Panc1 (cell line): ENCODE data around the gene PTAR1. TPM values are rescaled to one million over a fixed set of nuclear protein-coding genes. Genes with fewer than 3 reads are reported as not detected.

Experiments used
- ATAC-seq: fragments of 200-7000 bp; cut with Tn5 transposase; 2 replicates; pipeline ENCODE4 v1.9.1; 2020; ENCODE audit warnings: mild to moderate bottlenecking, moderate library complexity
- BruUV-seq: library from RNA; stranded (reverse); fragments of 400-500 nt; replicated peaks from 2 replicates; lab custom pipeline; 2021; lab: Mats Ljungman, UMichigan
- CTCF ChIA-PET: fragments of 300-600 bp; sonication (Branson Sonifier 250); formaldehyde crosslinking; loops from one replicate; lab custom pipeline; 2022; ENCODE audit warnings: antibody characterized with exemption; lab: Charles Lee
- POLR2A ChIA-PET: fragments of 300-600 bp; sonication (Branson Sonifier 250); formaldehyde crosslinking; loops from one replicate; lab custom pipeline; 2022; ENCODE audit warnings: antibody characterized with exemption; lab: Charles Lee
- DNase-seq: peaks from one replicate; pipeline ENCODE4 v3.0.0-alpha.2; 2010; ENCODE audit warnings: low read depth, low spot score
- H3K27ac ChIP-seq: 2 replicates; pipeline ENCODE4 v1.5.1; 2011; ENCODE audit warnings: mild to moderate bottlenecking, low read length, inconsistent platforms
- H3K27me3 ChIP-seq: fragments of 200-500 bp; sonication (Bioruptor generic); 2 replicates; pipeline ENCODE4 v1.6.0; 2014; ENCODE audit warnings: low read length, inconsistent platforms; ENCODE audit not compliant: control insufficient read depth, insufficient read depth
- H3K36me3 ChIP-seq: fragments of 200-500 bp; sonication (Bioruptor generic); 2 replicates; pipeline ENCODE4 v1.5.1; 2014; ENCODE audit warnings: inconsistent platforms, mild to moderate bottlenecking, low read length, moderate library complexity; ENCODE audit not compliant: control insufficient read depth, insufficient read depth
- H3K4me1 ChIP-seq: 2 replicates; pipeline ENCODE4 v1.5.1; 2011; ENCODE audit warnings: inconsistent platforms, mild to moderate bottlenecking, low read length, moderate library complexity; ENCODE audit not compliant: control insufficient read depth, insufficient read depth
- H3K4me3 ChIP-seq, 2 experiments: 2 replicates each; pipeline ENCODE4 v1.5.1; 2011 to 2012; ENCODE audit warnings: low read depth in 2 of 2, low read length in 2 of 2, mild to moderate bottlenecking in 2 of 2, inconsistent platforms in 1 of 2, moderate library complexity in 1 of 2
- H3K9me3 ChIP-seq: fragments of 200-500 bp; sonication (Bioruptor generic); 2 replicates; pipeline ENCODE4 v1.5.1; 2014; ENCODE audit warnings: low read depth, mild to moderate bottlenecking, inconsistent platforms, low read length, moderate library complexity; ENCODE audit not compliant: control insufficient read depth, insufficient read depth
- POLR2AphosphoS5 ChIP-seq: IDR thresholded peaks from 2 replicates; pipeline ENCODE4 v1.6.1; 2012; ENCODE audit warnings: mild to moderate bottlenecking, low read depth, low read length, moderate library complexity
- SIN3A ChIP-seq: IDR thresholded peaks from 2 replicates; pipeline ENCODE4 v1.6.1; 2012; ENCODE audit warnings: low read depth, mild to moderate bottlenecking, low read length, moderate library complexity, borderline replicate concordance; ENCODE audit not compliant: insufficient read depth
- TCF7L2 ChIP-seq: IDR thresholded peaks from 2 replicates; pipeline ENCODE4 v1.6.1; 2011; ENCODE audit warnings: mild to moderate bottlenecking, low read depth, low read length, inconsistent platforms
- in situ Hi-C: cut with HindIII; loops from 2 replicates; pipeline ENCODE4 v1.10.0; 2016; ENCODE audit warnings: low sequenced_read_pairs, low pct_unique_long_range_greater_than_20kb
- intact Hi-C: fragments of 100-400 bp; cut with micrococcal nuclease; formaldehyde crosslinking; loops from one replicate; pipeline ENCODE4 v1.10.0; 2022; ENCODE audit not compliant: unreplicated experiment
- total RNA-seq: library from RNA; stranded (reverse); gene quantifications from one replicate; pipeline ENCODE4 v1.2.1, GENCODE V29; 2021; ENCODE audit not compliant: unreplicated experiment
- TF ChIP-seq, protein P1 (sequence below): fragments of 450-650 bp; IDR thresholded peaks from 2 replicates; pipeline ENCODE4 v1.5.1; 2017; ENCODE audit warnings: mild to moderate bottlenecking
- TF ChIP-seq, protein P2 (sequence below), 2 experiments: IDR thresholded peaks; 2 replicates each; pipeline ENCODE4 v1.6.1; 2011 to 2012; ENCODE audit warnings: low read depth in 2 of 2, control low read depth in 1 of 2, low read length in 1 of 2, mild to moderate bottlenecking in 1 of 2, moderate library complexity in 1 of 2; ENCODE audit not compliant: insufficient read depth in 1 of 2

PTAR1 gene
- total RNA-seq, 1 experiment from 2014 or later, result 26.0 TPM

DNA sequence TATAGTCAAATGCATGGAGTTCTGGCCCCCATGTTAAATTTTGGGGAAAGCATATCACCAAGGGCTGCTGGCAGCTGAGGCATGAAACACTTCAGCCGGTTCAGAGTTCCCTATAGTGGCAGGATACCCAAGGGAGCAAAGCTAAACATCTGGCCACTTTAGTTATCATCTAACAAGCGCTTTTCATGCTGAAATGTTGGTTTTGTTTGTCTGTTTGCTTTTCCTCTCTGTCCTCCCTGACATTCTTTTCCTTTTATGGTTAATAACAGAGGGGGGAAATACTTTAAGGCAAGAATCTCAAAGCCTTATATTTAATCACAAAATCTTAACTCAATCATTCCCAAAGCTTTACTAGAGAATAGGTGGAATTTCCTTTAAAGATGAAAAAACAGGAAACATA lies 99.5 kb downstream of the PTAR1 start:
- no peaks in the 10 kb centered on the region for H3K27me3 ChIP-seq
- H3K9me3 ChIP-seq, result no peaks in the 10 kb centered on the region
- DNase-seq (no peak), ATAC-seq (no peak)
- CTCF ChIA-PET, result no interaction called here
- no peak overlapping the region for H3K4me3 ChIP-seq
- H3K27ac ChIP-seq, result no peak overlapping the region
- intact Hi-C loops (no loop called here), in situ Hi-C loops (no loop called here)
- no TSS peak for BruUV-seq
- POLR2A ChIA-PET, result no interaction called here
- no peak for TF ChIP-seq SIN3A
- no peak for TF ChIP-seq POLR2AphosphoS5
- TF ChIP-seq TCF7L2, result no peak
- TF ChIP-seq, protein P1, sequence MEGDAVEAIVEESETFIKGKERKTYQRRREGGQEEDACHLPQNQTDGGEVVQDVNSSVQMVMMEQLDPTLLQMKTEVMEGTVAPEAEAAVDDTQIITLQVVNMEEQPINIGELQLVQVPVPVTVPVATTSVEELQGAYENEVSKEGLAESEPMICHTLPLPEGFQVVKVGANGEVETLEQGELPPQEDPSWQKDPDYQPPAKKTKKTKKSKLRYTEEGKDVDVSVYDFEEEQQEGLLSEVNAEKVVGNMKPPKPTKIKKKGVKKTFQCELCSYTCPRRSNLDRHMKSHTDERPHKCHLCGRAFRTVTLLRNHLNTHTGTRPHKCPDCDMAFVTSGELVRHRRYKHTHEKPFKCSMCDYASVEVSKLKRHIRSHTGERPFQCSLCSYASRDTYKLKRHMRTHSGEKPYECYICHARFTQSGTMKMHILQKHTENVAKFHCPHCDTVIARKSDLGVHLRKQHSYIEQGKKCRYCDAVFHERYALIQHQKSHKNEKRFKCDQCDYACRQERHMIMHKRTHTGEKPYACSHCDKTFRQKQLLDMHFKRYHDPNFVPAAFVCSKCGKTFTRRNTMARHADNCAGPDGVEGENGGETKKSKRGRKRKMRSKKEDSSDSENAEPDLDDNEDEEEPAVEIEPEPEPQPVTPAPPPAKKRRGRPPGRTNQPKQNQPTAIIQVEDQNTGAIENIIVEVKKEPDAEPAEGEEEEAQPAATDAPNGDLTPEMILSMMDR, result no peak
- TF ChIP-seq, protein P2, sequence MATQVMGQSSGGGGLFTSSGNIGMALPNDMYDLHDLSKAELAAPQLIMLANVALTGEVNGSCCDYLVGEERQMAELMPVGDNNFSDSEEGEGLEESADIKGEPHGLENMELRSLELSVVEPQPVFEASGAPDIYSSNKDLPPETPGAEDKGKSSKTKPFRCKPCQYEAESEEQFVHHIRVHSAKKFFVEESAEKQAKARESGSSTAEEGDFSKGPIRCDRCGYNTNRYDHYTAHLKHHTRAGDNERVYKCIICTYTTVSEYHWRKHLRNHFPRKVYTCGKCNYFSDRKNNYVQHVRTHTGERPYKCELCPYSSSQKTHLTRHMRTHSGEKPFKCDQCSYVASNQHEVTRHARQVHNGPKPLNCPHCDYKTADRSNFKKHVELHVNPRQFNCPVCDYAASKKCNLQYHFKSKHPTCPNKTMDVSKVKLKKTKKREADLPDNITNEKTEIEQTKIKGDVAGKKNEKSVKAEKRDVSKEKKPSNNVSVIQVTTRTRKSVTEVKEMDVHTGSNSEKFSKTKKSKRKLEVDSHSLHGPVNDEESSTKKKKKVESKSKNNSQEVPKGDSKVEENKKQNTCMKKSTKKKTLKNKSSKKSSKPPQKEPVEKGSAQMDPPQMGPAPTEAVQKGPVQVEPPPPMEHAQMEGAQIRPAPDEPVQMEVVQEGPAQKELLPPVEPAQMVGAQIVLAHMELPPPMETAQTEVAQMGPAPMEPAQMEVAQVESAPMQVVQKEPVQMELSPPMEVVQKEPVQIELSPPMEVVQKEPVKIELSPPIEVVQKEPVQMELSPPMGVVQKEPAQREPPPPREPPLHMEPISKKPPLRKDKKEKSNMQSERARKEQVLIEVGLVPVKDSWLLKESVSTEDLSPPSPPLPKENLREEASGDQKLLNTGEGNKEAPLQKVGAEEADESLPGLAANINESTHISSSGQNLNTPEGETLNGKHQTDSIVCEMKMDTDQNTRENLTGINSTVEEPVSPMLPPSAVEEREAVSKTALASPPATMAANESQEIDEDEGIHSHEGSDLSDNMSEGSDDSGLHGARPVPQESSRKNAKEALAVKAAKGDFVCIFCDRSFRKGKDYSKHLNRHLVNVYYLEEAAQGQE (IDR thresholded peaks at IDR 0.05; ENCODE audit: insufficient read depth in 1 of 2, low read depth in 2 of 2, low read length in 1 of 2), result no peak
- H3K4me1 ChIP-seq, result no peaks in the 10 kb centered on the region
- H3K36me3 ChIP-seq, result no peaks in the 10 kb centered on the region

Other genes with a start within 250 kb of the PTAR1 start
- 0.05 TPM for gene APBA1, start 87.6 kb downstream of the PTAR1 start, total RNA-seq
- not detected for gene CFAP95, start 60.8 kb upstream of the PTAR1 start, total RNA-seq